Endothelial cell of umbilical vein (primary cell): ENCODE data around the gene AUH. TPM values are rescaled to one million over a fixed set of nuclear protein-coding genes. Genes with fewer than 3 reads are reported as not detected.

Source experiments
- BruUV-seq: library from RNA; stranded (reverse); fragments of 400-500 nt; replicated peaks from 2 replicates; lab custom pipeline; 2021; lab: Mats Ljungman, UMichigan
- CTCF ChIA-PET: fragments of 300-600, 350-600 bp; sonication (Branson Sonifier 250); formaldehyde crosslinking; loops from one replicate; lab custom pipeline; 2021; ENCODE audit warnings: antibody characterized with exemption, inconsistent platforms; lab: Charles Lee
- POLR2A ChIA-PET: fragments of 300-600, 350-600 bp; sonication (Branson Sonifier 250); formaldehyde crosslinking; loops from one replicate; lab custom pipeline; 2021; ENCODE audit warnings: antibody characterized with exemption, inconsistent platforms; lab: Charles Lee
- DNase-seq: peaks from one replicate; pipeline ENCODE4 v3.0.0-alpha.2; 2011; ENCODE audit warnings: low read depth, low spot score
- FAIRE-seq: peaks from 2 replicates; lab custom pipeline; 2011; peaks lifted over from hg19 to GRCh38; lab: Jason Lieb, UNC
- H2AFZ ChIP-seq: 2 replicates; pipeline ENCODE4 v1.6.0; 2012; ENCODE audit warnings: low read depth, low read length, control low read depth, inconsistent platforms
- H3K27ac ChIP-seq: 2 replicates; pipeline ENCODE4 v1.5.1; 2011; ENCODE audit warnings: low read depth, mild to moderate bottlenecking, control low read depth, low read length, moderate library complexity; ENCODE audit not compliant: insufficient read depth
- H3K27me3 ChIP-seq, 2 experiments: 2 replicates each; pipeline versions ENCODE4 v1.6.0 to v1.6.1; 2011; ENCODE audit warnings: low read length in 2 of 2, mixed read lengths in 1 of 2; ENCODE audit not compliant: control insufficient read depth in 2 of 2, insufficient read depth in 2 of 2
- H3K36me3 ChIP-seq, 2 experiments: 2 replicates in 1 of 2; 3 replicates in 1 of 2; pipeline ENCODE4 v1.5.1; 2011; ENCODE audit warnings: low read length in 2 of 2, mild to moderate bottlenecking in 1 of 2, moderate library complexity in 1 of 2; ENCODE audit not compliant: control insufficient read depth in 2 of 2, insufficient read depth in 2 of 2; ENCODE audit errors: extremely low read depth in 1 of 2
- H3K4me1 ChIP-seq: 3 replicates; pipeline ENCODE4 v1.5.1; 2011; ENCODE audit warnings: mild to moderate bottlenecking, low read length; ENCODE audit not compliant: control insufficient read depth, insufficient read depth; ENCODE audit errors: extremely low read depth
- H3K4me2 ChIP-seq: 2 replicates; pipeline ENCODE4 v1.6.1; 2011; ENCODE audit warnings: low read length, control low read depth, mixed read lengths; ENCODE audit not compliant: insufficient read depth
- H3K4me3 ChIP-seq, 3 experiments: fragments of 200-600 bp in 1 of 3; sonication (generic), shearing (Covaris generic) in 1 of 3; replicated peaks in 1 of 3; 2 replicates each; pipeline ENCODE4 v1.5.1; 2011 to 2016; ENCODE audit warnings: control low read depth in 3 of 3, low read length in 3 of 3, mild to moderate bottlenecking in 2 of 3, inconsistent platforms in 1 of 3, low read depth in 1 of 3, moderate library complexity in 1 of 3; ENCODE audit not compliant: insufficient read depth in 1 of 3
- H3K79me2 ChIP-seq: 2 replicates; pipeline ENCODE4 v1.6.0; 2012; ENCODE audit warnings: low read length, inconsistent platforms; ENCODE audit not compliant: control insufficient read depth, insufficient read depth
- H3K9ac ChIP-seq: replicated peaks from 2 replicates; pipeline ENCODE3; 2011; ENCODE audit warnings: low read length, control low read depth; ENCODE audit not compliant: insufficient read depth; ENCODE audit errors: extremely low read depth
- H3K9me1 ChIP-seq: replicated peaks from 3 replicates; pipeline ENCODE4 v1.6.0; 2011; ENCODE audit warnings: mild to moderate bottlenecking, low read length; ENCODE audit not compliant: control insufficient read depth, insufficient read depth; ENCODE audit errors: extremely low read depth
- H3K9me3 ChIP-seq: replicated peaks from 2 replicates; pipeline ENCODE4 v1.5.1; 2012; ENCODE audit warnings: low read length, inconsistent platforms; ENCODE audit not compliant: control insufficient read depth, insufficient read depth
- H4K20me1 ChIP-seq: replicated peaks from 2 replicates; pipeline ENCODE3; 2011; ENCODE audit warnings: mild to moderate bottlenecking, low read length; ENCODE audit not compliant: control insufficient read depth, insufficient read depth; ENCODE audit errors: extremely low read depth
- EZH2 ChIP-seq: IDR thresholded peaks from 2 replicates; pipeline ENCODE4 v1.6.1; 2012; ENCODE audit warnings: borderline replicate concordance, low read depth, mild to moderate bottlenecking, moderate library complexity, low read length, inconsistent platforms; ENCODE audit not compliant: severe bottlenecking
- GATA2 ChIP-seq: IDR thresholded peaks from 2 replicates; pipeline ENCODE4 v1.7.0; 2011; ENCODE audit warnings: low read depth, mild to moderate bottlenecking, moderate library complexity, mixed read lengths, low read length; ENCODE audit not compliant: insufficient read length, insufficient read depth
- JUN ChIP-seq: IDR thresholded peaks from 2 replicates; pipeline ENCODE4 v1.6.1; 2011; ENCODE audit warnings: borderline replicate concordance, low read depth; ENCODE audit not compliant: insufficient read length, insufficient read depth
- MYC ChIP-seq: IDR thresholded peaks from one replicate; pipeline ENCODE4 v1.6.1; 2011; ENCODE audit warnings: mild to moderate bottlenecking, low read depth, low read length
- POLR2A ChIP-seq: IDR thresholded peaks from 2 replicates; pipeline ENCODE4 v1.6.1; 2012; ENCODE audit warnings: low read depth, mild to moderate bottlenecking, control low read depth, low read length
- POLR2AphosphoS5 ChIP-seq: IDR thresholded peaks from 2 replicates; pipeline ENCODE4 v1.6.1; 2012; ENCODE audit warnings: low read depth, mild to moderate bottlenecking, control low read depth, low read length, moderate library complexity; ENCODE audit not compliant: insufficient read depth
- dilution Hi-C: fragments of 300-500 bp; cut with MboI; formaldehyde crosslinking; loops from one replicate; pipeline ENCODE4 v1.15.0; 2019; ENCODE audit warnings: low sequenced_read_pairs; ENCODE audit not compliant: extremely low pct_ligation_motif_present
- intact Hi-C: fragments of 100-400 bp; cut with micrococcal nuclease; formaldehyde crosslinking; loops from one replicate; pipeline ENCODE4 v1.10.0; 2022
- polyA plus RNA-seq, 4 experiments: library from polyadenylated mRNA; depleted of rRNA in 3 of 4; stranded (reverse) in 3 of 4; unstranded in 1 of 4; fragments of >200 nt; gene quantifications; 2 replicates each; pipeline versions ENCODE4 v1.2.1 to v1.2.3, GENCODE V29; 2011 to 2012; ENCODE audit warnings: missing spikeins in 1 of 4
- total RNA-seq: library from RNA; stranded (reverse); gene quantifications from 2 replicates; pipeline ENCODE4 v1.2.3, GENCODE V29; 2021
- TF ChIP-seq, protein P1 (sequence below): IDR thresholded peaks from 2 replicates; pipeline ENCODE4 v1.6.1; 2011; ENCODE audit not compliant: insufficient read depth, insufficient read length
- TF ChIP-seq, protein P2 (sequence below), 2 donors: IDR thresholded peaks; 1 replicate in 1 of 2; 2 replicates in 1 of 2; pipeline ENCODE4 v1.5.1; 2011; ENCODE audit warnings: low read length in 2 of 2, mild to moderate bottlenecking in 2 of 2, moderate library complexity in 2 of 2, control low read depth in 1 of 2, inconsistent platforms in 1 of 2, low read depth in 1 of 2; ENCODE audit not compliant: insufficient read depth in 1 of 2; ENCODE audit errors: extremely low read depth in 1 of 2

Gene AUH
- total and polyA plus RNA-seq, 2 donors (not counting 3 experiments of a cell fraction or from before 2014, with no cell fraction given), result 2.3 to 9.2 TPM

DNA sequence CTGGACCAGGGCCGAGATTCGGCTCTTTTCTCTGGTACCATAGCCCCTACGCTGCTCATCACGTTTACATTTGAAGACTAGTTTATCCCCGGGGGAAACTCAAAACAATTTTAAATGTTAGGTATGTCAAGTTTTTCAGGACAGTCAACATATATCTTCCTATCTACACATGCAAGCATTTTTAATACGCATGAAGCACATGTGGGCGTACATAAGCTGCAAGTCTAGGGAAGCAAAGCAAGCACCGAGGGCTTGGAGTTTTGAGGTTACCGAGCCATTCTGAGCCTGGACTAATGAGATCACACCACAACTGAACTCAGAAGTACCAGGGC, 154.4 kb downstream of the AUH start:
- Histone ChIP-seq H4K20me1 (no peaks in the 10 kb centered on the region), H3K9ac (no peak overlapping the region), H2AFZ (no peak overlapping the region), H3K9me3 (no peaks in the 10 kb centered on the region), H3K27ac (no peak overlapping the region), H3K4me1 (no peaks in the 10 kb centered on the region), H3K36me3 (no peaks in the 10 kb centered on the region), H3K27me3 (no peaks in the 10 kb centered on the region), H3K4me3 (no peak overlapping the region), H3K9me1 (no peaks in the 10 kb centered on the region), H3K79me2 (no peaks in the 10 kb centered on the region), H3K4me2 (no peak overlapping the region)
- intact Hi-C loops (no loop called here), dilution Hi-C loops (no loop called here)
- no peak for TF ChIP-seq POLR2AphosphoS5
- no peak for TF ChIP-seq EZH2
- TF ChIP-seq, protein P1, sequence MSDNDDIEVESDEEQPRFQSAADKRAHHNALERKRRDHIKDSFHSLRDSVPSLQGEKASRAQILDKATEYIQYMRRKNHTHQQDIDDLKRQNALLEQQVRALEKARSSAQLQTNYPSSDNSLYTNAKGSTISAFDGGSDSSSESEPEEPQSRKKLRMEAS, result no peak
- TF ChIP-seq GATA2, result no peak
- TF ChIP-seq JUN, result no peak
- TF ChIP-seq, protein P2, sequence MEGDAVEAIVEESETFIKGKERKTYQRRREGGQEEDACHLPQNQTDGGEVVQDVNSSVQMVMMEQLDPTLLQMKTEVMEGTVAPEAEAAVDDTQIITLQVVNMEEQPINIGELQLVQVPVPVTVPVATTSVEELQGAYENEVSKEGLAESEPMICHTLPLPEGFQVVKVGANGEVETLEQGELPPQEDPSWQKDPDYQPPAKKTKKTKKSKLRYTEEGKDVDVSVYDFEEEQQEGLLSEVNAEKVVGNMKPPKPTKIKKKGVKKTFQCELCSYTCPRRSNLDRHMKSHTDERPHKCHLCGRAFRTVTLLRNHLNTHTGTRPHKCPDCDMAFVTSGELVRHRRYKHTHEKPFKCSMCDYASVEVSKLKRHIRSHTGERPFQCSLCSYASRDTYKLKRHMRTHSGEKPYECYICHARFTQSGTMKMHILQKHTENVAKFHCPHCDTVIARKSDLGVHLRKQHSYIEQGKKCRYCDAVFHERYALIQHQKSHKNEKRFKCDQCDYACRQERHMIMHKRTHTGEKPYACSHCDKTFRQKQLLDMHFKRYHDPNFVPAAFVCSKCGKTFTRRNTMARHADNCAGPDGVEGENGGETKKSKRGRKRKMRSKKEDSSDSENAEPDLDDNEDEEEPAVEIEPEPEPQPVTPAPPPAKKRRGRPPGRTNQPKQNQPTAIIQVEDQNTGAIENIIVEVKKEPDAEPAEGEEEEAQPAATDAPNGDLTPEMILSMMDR (IDR thresholded peaks at IDR 0.05; ENCODE audit: extremely low read depth in 1 of 2, insufficient read depth in 1 of 2, low read depth in 1 of 2, low read length in 2 of 2), result no peak
- TF ChIP-seq POLR2A, result no peak
- no peak for TF ChIP-seq MYC
- no peak for DNase-seq
- no TSS peak for BruUV-seq
- ChIA-PET POLR2A (no interaction called here), CTCF (interaction anchor here (1.1 to 1.2 kb wide), 2 partner anchors 10 to 43 kb away, joined by 3 read pairs; no protein-coding TSS in a partner anchor)
- FAIRE-seq, result no peak
